Embryonic facial prominence (tissue), 1 donor: ENCODE results near the gene WWC2.
A peak's percentile ranks its signal among the peaks of the same experiment; 100 is the strongest.

Source experiments
- DNase-seq: peaks from one replicate; pipeline ENCODE4 v3.0.0-alpha.2; 2016; ENCODE audit errors: extremely low spot score

The WWC2 gene

GRCh38 chr4:183255487-183255886, 156.4 kb downstream of the WWC2 start:
- no peak for DNase-seq

GRCh38 chr4:183256343-183256742, 157.3 kb downstream of the WWC2 start:
- no peak for DNase-seq

GRCh38 chr4:183256756-183257385, 157.8 kb downstream of the WWC2 start:
- DNase-seq = no peak

- DNase-seq = no peak
These were observed 158.8 kb downstream of the WWC2 start for GRCh38 chr4:183257808-183258207.

- DNase-seq = no peak
These were observed 161.6 kb downstream of the WWC2 start for GRCh38 chr4:183260491-183261151.

GRCh38 chr4:183261953-183262775, 163.1 kb downstream of the WWC2 start:
- DNase-seq = peak; percentile 40

GRCh38 chr4:183262776-183263100, 163.7 kb downstream of the WWC2 start:
- DNase-seq = no peak

GRCh38 chr4:183263787-183264386, 164.8 kb downstream of the WWC2 start:
- DNase-seq = no peak

- DNase-seq = no peak
These were observed 165.6 kb downstream of the WWC2 start for GRCh38 chr4:183264614-183265013.

GRCh38 chr4:183266371-183266770, 167.3 kb downstream of the WWC2 start:
- DNase-seq = no peak

GRCh38 chr4:183268556-183268955, 169.5 kb downstream of the WWC2 start:
- DNase-seq = no peak

GRCh38 chr4:183272384-183272783, 173.3 kb downstream of the WWC2 start:
- no peak for DNase-seq

GRCh38 chr4:183276106-183276505, 177.0 kb downstream of the WWC2 start:
- no peak for DNase-seq

GRCh38 chr4:183284258-183284785, 185.3 kb downstream of the WWC2 start:
- DNase-seq = no peak

- DNase-seq = no peak
These were observed 185.9 kb downstream of the WWC2 start for GRCh38 chr4:183284965-183285364.

- no peak for DNase-seq
These were observed 186.8 kb downstream of the WWC2 start for GRCh38 chr4:183285886-183286285.

- no peak for DNase-seq
These were observed 187.7 kb downstream of the WWC2 start for GRCh38 chr4:183286590-183287308.

- no peak for DNase-seq
These were observed 188.2 kb downstream of the WWC2 start for GRCh38 chr4:183287309-183287659.

- DNase-seq = no peak
These were observed 188.6 kb downstream of the WWC2 start for GRCh38 chr4:183287677-183288076.

GRCh38 chr4:183288955-183289354, 189.9 kb downstream of the WWC2 start:
- no peak for DNase-seq

GRCh38 chr4:183289688-183290087, 190.6 kb downstream of the WWC2 start:
- no peak for DNase-seq

GRCh38 chr4:183291070-183291469, 192.0 kb downstream of the WWC2 start:
- no peak for DNase-seq
